ENCODE measurements around the gene CDX1.

- TF ChIP-seq POLR2A (IDR thresholded peaks at IDR 0.05; ENCODE audit: low read depth, low read length) (no peak), POLR2AphosphoS5 (IDR thresholded peaks at IDR 0.05; ENCODE audit: low read depth, low read length) (no peak), TAF1 (IDR thresholded peaks at IDR 0.05; ENCODE audit: low read depth, low read length) (no peak), POU2F2 (IDR thresholded peaks at IDR 0.05; ENCODE audit: low read depth, low read length) (no peak)
These were observed 24.0 kb downstream of the CDX1 start for GRCh38 chr5:150190503-150190979.

Measured in GM12891 (cell line).